Embryonic facial prominence (tissue), 1 donor: Measurements from ENCODE around the gene HSH2D.
A peak's percentile ranks its signal among the peaks of the same experiment; 100 is the strongest.

Experiments
- DNase-seq: peaks from one replicate; pipeline ENCODE4 v3.0.0-alpha.2; 2016; ENCODE audit errors: extremely low spot score

HSH2D gene

GRCh38 chr19:16193466-16193865, 50.0 kb downstream of the HSH2D start:
- no peak for DNase-seq

- DNase-seq, result no peak
Measured at GRCh38 chr19:16197188-16197621, 53.7 kb downstream of the HSH2D start.

- DNase-seq, result peak; percentile 81
Measured at GRCh38 chr19:16197622-16198369, 54.3 kb downstream of the HSH2D start, which contains the start of gene AP1M1. Gene AP1M1, plus strand, starts transcription at chr19:16197911. Its CDS starts 116 bp downstream, at chr19:16198027.

GRCh38 chr19:16198370-16198651, 54.8 kb downstream of the HSH2D start:
- DNase-seq, result no peak

- DNase-seq, result no peak
Measured at GRCh38 chr19:16199275-16199932, 55.9 kb downstream of the HSH2D start.

GRCh38 chr19:16200038-16201010, 56.8 kb downstream of the HSH2D start:
- DNase-seq, result no peak

- no peak for DNase-seq
Measured at GRCh38 chr19:16201011-16201391, 57.5 kb downstream of the HSH2D start.

GRCh38 chr19:16202320-16203255, 59.1 kb downstream of the HSH2D start:
- no peak for DNase-seq

GRCh38 chr19:16203256-16204004, 59.9 kb downstream of the HSH2D start:
- no peak for DNase-seq

- no peak for DNase-seq
Measured at GRCh38 chr19:16204005-16204294, 60.5 kb downstream of the HSH2D start.

GRCh38 chr19:16205205-16206045, 61.9 kb downstream of the HSH2D start:
- DNase-seq, result no peak

- no peak for DNase-seq
Measured at GRCh38 chr19:16206046-16206605, 62.6 kb downstream of the HSH2D start.

GRCh38 chr19:16206637-16207036, 63.2 kb downstream of the HSH2D start:
- DNase-seq, result no peak

- no peak for DNase-seq
Measured at GRCh38 chr19:16207063-16207462, 63.6 kb downstream of the HSH2D start.

- DNase-seq, result no peak
Measured at GRCh38 chr19:16207490-16208025, 64.1 kb downstream of the HSH2D start.
